ENCODE data around the gene POMT1. TPM values are rescaled to one million over a fixed set of nuclear protein-coding genes. Genes with fewer than 3 reads are reported as not detected.

Gene POMT1
- total RNA-seq, 1 experiment from 2014 or later, result 34.1 TPM

DNA sequence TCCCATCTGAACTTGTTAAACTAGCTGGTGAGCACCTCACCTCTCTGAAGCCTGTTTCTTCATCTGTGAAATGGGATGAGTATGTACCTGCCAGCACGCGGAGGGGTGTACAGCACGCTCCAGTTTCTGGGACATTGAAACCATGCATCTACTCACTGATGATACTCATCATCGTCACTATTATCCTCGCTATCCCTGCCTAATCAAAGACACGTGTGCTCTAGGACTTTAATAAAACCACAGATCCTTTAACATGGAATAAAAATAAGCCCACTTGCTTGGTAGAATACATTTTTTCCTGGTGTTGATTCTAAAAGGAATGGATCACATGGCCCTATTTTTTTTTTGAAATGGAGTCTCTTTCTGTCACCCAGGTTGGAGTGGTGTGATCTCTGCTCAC is 37.3 kb upstream of the POMT1 start:
- Mint-ChIP-seq H3K36me3 (ENCODE audit: insufficient read depth in 1 of 3, low read depth in 3 of 3) (peaks cover 68 to 91% (median 88%) of the 10 kb centered on the region in 3 experiments; a peak in 6 of 7 replicates), H3K4me3 (no peak overlapping the region)
- no peaks in the 10 kb centered on the region for H3K9me3 ChIP-seq (ENCODE audit: control insufficient read depth, low read depth, low read length)

More for the DNA sequence above, 37.3 kb upstream of the POMT1 start:
- Histone ChIP-seq H3K4me2 (ENCODE audit: insufficient read depth, insufficient read length, low read length) (no peak overlapping the region), H3K27me3 (ENCODE audit: insufficient read depth, low read length) (no peaks in the 10 kb centered on the region), H3K79me1 (ENCODE audit: insufficient read depth, low read depth, low read length, poor library complexity, severe bottlenecking) (no peaks in the 10 kb centered on the region), H3K4me1 (ENCODE audit: insufficient read depth, low read length) (no peaks in the 10 kb centered on the region), H3T11ph (ENCODE audit: low read length) (no peak overlapping the region), H3K23me2 (ENCODE audit: insufficient read length, low read depth, low read length, poor library complexity, severe bottlenecking) (no peaks in the 10 kb centered on the region), H4K91ac (ENCODE audit: insufficient read length, low read depth, low read length) (no peak overlapping the region), H2BK120ac (ENCODE audit: low read depth, low read length, poor library complexity, severe bottlenecking) (no peak overlapping the region), H4K20me1 (ENCODE audit: control insufficient read depth, insufficient read depth, insufficient read length) (no peaks in the 10 kb centered on the region), H2BK12ac (ENCODE audit: insufficient read length, low read depth, low read length) (no peak overlapping the region), H3K23ac (ENCODE audit: insufficient read length, low read depth, low read length) (no peak overlapping the region), H3K18ac (ENCODE audit: insufficient read length, low read depth, low read length) (no peak overlapping the region), H2BK20ac (ENCODE audit: low read depth, low read length, poor library complexity, severe bottlenecking) (no peak overlapping the region), H3K27ac (ENCODE audit: insufficient read length, low read depth, low read length) (no peak overlapping the region), H3K9ac (ENCODE audit: extremely low read depth, insufficient read length, low read length) (no peak overlapping the region), H2BK5ac (ENCODE audit: insufficient read length, low read length) (no peak overlapping the region), H4K5ac (ENCODE audit: insufficient read length, low read depth, low read length) (no peak overlapping the region), H4K8ac (replicated peaks; ENCODE audit: insufficient read length, low read depth, low read length) (no peak overlapping the region), H2AFZ (ENCODE audit: low read length) (no peak overlapping the region), H2BK15ac (ENCODE audit: low read depth, low read length) (no peak overlapping the region), H3K14ac (ENCODE audit: insufficient read depth, low read length) (no peak overlapping the region), H3K4ac (ENCODE audit: low read depth, low read length) (no peak overlapping the region), H3K79me2 (ENCODE audit: insufficient read depth, low read length) (no peaks in the 10 kb centered on the region), H3K56ac (ENCODE audit: insufficient read length, low read depth, low read length) (no peak overlapping the region), H2AK5ac (ENCODE audit: insufficient read length, low read length) (no peak overlapping the region)
- Mint-ChIP-seq H3K9me3 (no peaks in the 10 kb centered on the region), H3K27ac (peak overlapping the region in 1 of 3 experiments; percentile 10; a peak in 1 of 7 replicates), H3K4me1 (no peaks in the 10 kb centered on the region), H3K27me3 (ENCODE audit: low read depth) (no peaks in the 10 kb centered on the region)
- no peak for DNase-seq
- TF ChIP-seq, protein P1, sequence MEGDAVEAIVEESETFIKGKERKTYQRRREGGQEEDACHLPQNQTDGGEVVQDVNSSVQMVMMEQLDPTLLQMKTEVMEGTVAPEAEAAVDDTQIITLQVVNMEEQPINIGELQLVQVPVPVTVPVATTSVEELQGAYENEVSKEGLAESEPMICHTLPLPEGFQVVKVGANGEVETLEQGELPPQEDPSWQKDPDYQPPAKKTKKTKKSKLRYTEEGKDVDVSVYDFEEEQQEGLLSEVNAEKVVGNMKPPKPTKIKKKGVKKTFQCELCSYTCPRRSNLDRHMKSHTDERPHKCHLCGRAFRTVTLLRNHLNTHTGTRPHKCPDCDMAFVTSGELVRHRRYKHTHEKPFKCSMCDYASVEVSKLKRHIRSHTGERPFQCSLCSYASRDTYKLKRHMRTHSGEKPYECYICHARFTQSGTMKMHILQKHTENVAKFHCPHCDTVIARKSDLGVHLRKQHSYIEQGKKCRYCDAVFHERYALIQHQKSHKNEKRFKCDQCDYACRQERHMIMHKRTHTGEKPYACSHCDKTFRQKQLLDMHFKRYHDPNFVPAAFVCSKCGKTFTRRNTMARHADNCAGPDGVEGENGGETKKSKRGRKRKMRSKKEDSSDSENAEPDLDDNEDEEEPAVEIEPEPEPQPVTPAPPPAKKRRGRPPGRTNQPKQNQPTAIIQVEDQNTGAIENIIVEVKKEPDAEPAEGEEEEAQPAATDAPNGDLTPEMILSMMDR (conservative IDR thresholded peaks at IDR 0.05), result no peak
- WGBS (ENCODE audit: extremely low coverage, insufficient read length, low lambda C conversion rate), result no CpG with 5 or more reads among the region's 6 CpGs

Measured in H9 (cell line).